ENCODE results near the gene NBEA.
"Not testable (repeated sequence)": the region's sequence is repeated elsewhere in the genome, so short reads cannot be mapped to it uniquely, and the experiment has no call there.

Gene NBEA

GRCh38 chr13:35388441-35389355 is 446.6 kb downstream of the NBEA start:
- no peak for DNase-seq (ENCODE audit: low read depth)

- no peak for DNase-seq (ENCODE audit: low read depth)
Measured at GRCh38 chr13:35389535-35389934, 447.5 kb downstream of the NBEA start.

DNA sequence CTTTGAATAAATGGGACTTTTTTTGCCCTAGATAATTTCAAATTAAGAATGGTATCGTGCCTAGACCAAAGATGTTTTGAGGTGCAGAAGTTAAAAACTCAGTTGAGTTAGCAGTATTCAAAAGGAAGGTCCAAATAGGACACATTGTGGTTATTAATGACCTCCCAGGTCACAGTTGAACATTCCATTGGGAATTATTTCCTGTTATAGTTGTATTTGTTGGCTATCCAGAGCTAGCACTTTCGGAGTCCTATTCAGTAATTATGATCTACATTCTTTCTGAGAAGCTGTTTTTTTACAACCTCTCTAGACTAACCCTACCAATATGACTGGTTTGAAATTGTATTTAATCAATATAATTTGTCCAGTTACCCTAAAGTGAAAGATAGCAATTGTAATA is 450.7 kb downstream of the NBEA start:
- no peak for DNase-seq (ENCODE audit: low read depth)

- no peak for DNase-seq (ENCODE audit: low read depth)
Measured at GRCh38 chr13:35393886-35394285, 451.8 kb downstream of the NBEA start.

DNA sequence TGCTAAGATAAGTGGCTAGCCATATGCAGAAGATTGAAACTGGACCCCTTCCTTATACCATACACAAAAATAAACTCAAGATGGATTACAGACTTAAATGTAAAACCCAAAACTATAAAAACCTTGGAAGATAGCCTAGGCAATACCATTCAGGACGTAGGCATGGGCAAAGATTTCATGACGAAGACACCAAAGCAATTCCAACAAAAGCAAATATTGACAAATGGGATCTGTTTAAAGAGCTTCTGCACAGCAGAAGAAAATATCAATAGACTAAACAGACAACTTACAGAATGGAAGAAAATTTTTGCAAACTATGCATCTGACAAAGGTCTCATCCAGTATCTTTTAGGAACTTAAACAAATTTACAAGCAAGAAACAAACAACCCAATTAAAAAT is 466.2 kb downstream of the NBEA start:
- DNase-seq (ENCODE audit: low read depth): not testable (repeated sequence)

DNA sequence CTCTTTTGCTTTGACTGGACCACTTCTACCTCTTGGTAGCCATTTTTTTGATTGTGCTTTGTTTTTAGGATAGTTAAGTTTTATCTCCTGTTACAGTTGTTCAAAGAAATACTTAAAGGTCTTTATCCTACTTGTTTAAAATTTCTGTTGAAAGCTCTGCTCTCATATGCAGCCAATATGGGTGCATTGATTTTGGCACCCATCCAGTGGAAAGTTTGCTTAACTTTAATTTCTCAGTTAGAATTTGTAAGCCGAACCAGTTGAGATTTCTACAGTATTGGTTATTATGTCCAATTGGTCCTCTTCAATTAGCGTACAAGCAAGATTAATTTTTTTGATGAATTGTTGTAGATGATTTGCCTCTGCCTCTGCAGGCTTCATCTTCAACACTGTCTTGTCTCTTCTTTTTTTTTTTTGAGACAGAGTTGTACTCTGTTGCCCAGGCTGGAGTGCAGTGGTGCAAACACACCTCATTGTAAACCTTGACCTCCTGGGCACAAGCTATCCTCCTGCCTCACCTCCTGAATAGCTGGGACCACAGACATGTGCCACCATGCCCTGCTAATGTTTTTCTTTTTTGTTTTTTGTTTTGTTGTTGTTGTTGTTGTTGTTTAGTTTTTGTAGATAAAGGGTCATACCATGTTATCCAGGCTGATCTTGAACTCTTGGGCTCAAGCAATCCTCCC is 469.1 kb downstream of the NBEA start:
- DNase-seq (ENCODE audit: low read depth): no peak

DNA sequence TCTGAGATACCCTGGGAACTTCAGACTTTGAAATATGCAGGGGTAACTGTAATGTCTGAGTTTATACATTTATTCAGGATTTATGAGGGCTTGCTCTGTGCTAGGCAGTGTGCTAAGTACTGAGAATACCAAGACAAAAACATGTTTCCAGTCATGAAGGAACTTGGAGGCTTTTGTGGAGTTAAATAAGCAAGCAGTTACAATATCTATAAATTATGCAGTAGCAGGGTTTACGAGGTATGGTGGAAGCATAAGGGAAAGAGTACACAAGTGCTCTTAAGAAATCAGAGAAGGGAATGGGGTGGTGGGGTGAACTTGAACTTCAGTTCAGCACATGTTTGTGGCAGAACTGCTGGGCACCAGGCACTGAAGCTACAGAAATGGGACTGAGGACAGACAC is 506.4 kb downstream of the NBEA start:
- DNase-seq (ENCODE audit: low read depth): no peak

GRCh38 chr13:35449821-35450220 is 507.8 kb downstream of the NBEA start:
- DNase-seq (ENCODE audit: low read depth): no peak

GRCh38 chr13:35455022-35455421 is 513.0 kb downstream of the NBEA start:
- DNase-seq (ENCODE audit: low read depth): no peak

- no peak for DNase-seq (ENCODE audit: low read depth)
Measured at GRCh38 chr13:35457258-35457657, 515.2 kb downstream of the NBEA start.

DNA sequence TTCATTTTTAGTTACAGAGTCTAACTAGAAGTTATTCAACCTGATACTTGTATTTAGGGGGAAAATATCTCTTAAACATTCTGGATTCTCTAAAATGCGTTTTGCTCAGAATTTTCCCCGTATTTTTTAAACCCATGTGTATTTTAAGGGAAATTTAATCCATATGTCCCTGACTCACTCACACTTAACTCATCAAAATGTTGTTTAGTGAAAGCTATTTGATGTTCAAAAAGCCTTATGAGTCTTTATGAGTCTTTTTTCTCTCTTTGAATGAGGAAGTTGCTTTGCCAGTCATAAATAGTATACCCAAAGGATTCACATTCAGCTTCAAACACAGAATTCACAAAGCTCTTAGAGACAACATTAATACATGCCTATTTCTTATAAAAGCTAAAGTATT is 518.0 kb downstream of the NBEA start:
- DNase-seq (ENCODE audit: low read depth): no peak

DNA sequence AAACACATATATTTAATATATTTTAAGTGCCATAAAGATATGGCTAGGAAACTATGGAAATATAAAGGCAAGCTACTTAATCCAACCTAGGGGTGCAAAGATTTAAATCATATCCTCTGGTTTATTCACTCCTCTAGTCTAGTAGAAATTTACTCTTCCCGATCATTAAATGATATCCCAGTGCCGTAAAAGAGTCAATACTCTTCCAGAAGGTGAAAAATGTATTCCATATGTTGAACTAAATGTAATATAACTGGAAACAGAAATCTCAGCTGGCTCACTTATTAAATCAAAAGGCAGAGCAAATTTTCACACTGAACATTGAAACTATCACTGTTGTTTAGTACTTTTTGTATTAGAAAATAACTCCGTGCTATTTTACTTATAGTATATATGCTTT is 523.3 kb downstream of the NBEA start:
- no peak for DNase-seq (ENCODE audit: low read depth)

DNA sequence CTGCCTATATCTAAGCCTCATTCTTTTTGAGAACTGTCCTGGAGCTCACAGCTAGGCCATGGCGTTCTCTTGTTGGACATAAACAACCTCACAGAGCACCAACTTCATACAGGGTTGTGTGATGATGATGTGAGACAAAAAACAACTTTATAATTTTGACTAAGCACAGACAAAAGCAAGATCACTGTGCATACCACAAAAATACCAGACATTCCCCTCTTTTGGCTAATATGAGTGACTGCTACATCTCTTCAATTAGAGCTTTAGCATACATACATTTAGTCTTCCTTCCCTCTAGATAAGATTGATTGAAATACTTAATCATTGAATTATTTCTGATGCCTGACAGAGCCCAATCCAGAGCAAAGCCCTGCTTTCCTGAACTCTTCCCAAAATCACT is 526.1 kb downstream of the NBEA start:
- DNase-seq (ENCODE audit: low read depth): no peak

GRCh38 chr13:35469806-35470525 is 527.9 kb downstream of the NBEA start:
- DNase-seq (ENCODE audit: low read depth): no peak

DNA sequence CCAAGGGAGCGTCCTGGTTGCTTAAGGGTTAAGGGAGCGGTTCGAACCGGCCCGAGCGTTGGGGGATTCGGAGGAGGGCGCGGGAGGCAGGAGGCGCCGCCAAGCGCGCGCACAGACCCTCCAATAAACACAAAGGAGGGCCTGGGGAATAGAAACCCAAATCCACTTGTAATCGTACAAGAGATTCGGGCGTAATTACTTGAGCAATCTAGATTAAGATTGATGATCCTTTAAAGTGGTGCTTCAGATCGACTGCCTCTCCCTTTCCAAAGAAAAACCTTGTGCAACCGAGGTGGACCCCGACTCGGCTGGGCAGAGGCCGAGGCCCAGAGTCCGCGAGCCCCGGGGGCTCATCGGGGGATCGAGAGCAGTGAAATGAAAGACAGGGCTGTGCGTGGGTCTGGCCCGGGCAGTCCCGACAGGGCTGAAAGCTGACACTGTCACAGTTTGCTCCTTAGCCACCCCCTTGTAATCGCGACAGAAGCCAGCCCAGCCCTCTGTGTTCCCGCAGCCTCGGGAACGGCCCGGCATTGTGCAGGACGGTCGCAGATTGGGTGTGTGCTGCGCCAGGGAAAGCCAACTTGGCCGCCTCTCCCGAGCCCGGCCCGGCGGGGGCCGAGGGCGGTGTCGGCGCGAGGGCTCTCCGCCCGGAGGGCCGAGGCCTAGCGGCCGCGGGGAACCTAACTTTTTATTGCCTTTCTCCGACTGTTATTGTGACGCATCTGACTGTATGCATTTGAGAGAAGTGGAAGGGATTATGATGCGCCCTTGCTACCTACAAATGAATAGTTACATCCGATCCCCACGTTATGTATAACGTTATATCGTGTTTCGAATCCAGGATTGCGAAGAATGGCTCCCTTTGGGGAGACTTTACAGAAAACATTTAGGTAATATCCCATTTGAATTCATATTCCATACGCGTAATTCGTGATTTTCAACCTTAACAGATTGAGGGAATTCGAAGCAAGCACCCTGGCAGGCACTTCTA is 528.9 kb downstream of the NBEA start:
- DNase-seq (ENCODE audit: low read depth): no peak

DNA sequence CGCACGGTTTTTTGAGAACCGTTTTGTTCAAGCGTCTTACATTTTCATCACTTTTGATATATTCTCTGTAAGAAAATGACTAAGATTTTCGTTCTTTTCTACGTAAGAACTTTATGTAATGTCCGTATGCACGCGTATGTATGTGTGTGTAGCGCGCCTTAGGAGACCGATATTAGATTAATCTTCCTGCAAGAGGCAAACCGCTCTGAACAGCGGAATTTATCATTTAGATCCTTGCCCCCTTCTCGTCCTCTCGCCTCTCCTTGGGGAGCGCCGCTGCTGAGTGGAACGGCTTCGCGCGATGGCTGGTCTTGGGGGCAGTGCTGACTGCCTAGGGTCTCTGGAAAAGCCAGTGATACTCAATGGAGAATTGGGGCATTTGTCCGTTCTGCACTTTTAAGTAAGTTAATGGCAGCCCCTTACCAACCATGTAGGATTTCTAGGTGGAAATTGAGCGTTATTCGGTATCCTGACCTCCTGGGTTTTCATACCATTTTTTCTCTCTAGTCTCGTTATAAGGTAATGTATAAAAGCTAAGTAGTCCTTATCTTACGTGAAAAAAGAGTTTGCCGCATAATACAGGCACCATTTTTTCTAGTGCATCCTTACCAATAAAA is 529.7 kb downstream of the NBEA start:
- no peak for DNase-seq (ENCODE audit: low read depth)

GRCh38 chr13:35472323-35472881 is 530.3 kb downstream of the NBEA start:
- no peak for DNase-seq (ENCODE audit: low read depth)

DNA sequence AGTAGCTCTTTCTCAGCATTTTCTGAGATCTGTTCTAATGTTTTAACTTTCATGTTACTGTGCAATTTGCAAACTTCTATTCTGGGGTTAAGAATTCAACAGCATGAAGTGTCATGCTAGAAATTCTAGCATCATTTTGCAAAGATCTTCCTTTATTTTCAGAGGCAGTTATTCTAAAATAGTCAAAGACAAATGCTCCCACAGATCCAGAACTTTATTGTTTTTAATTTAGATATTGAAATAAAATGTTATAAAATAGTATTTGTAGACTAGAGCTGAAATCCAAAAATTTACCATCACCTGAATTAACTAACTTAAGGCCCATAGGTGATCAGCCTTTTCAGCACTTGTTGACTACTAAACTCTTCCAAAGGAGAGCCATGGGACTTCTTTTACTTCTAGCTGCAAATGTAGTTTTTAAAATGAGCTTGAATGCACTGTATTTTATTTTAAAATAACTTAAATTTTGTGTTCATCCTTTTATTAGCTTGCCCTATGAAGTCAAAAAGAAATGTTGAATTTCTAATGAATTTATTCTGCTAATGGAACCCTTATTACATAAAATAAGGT is 531.2 kb downstream of the NBEA start:
- DNase-seq (ENCODE audit: low read depth): no peak

- no peak for DNase-seq (ENCODE audit: low read depth)
Measured at GRCh38 chr13:35473802-35474201, 531.7 kb downstream of the NBEA start.

DNA sequence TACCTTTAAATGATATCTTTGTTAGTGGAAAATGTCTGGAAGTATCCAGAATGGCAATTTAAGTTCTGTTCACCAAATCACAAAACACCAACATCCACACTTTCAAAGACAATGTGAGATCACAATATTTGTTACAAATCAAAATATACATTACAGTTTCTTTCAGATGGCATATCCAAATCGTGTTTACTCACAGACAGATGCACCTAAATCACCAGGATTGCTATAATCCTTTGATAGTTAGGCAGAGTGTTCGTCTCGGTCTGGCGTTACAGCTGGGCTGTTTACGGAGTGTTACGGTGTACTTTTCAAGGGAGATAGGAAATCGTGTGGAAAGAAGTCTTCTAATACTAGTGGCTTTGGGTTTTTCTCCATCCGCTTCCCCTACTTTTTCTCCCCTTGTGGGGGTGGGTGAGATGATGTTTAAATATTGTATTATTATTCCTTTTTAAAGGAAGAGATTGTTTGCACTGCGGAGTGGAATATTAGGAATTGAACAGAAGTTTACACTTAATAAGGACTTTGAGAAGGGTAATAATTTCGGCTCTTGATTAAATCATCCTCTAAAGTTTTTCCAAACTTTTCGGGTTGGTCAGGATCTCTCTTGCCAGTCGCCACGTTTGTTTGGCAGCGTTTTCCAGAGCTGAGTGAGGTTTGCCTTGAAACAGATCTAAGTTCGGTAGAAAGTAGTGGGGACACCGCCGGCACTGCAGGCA is 532.6 kb downstream of the NBEA start:
- DNase-seq (ENCODE audit: low read depth): no peak
